Bronchial epithelial cell (primary cell): ENCODE measurements around the gene IPO13. TPM values are rescaled to one million over a fixed set of nuclear protein-coding genes. Genes with fewer than 3 reads are reported as not detected.

Experiments used
- DNase-seq: peaks from one replicate; pipeline ENCODE4 v3.0.0-alpha.2; 2010; ENCODE audit warnings: low read depth
- FAIRE-seq: peaks from 2 replicates; lab custom pipeline; 2011; peaks lifted over from hg19 to GRCh38; lab: Jason Lieb, UNC
- H3K27me3 ChIP-seq: 2 replicates; pipeline ENCODE4 v1.5.1; 2011; ENCODE audit warnings: low read length; ENCODE audit not compliant: control insufficient read depth, insufficient read depth
- H3K36me3 ChIP-seq: 2 replicates; pipeline ENCODE4 v1.5.1; 2011; ENCODE audit warnings: low read length; ENCODE audit not compliant: control insufficient read depth, insufficient read depth
- H3K4me3 ChIP-seq: 2 replicates; pipeline ENCODE4 v1.5.1; 2011; ENCODE audit warnings: mild to moderate bottlenecking, low read depth, low read length, control low read depth
- CTCF ChIP-seq: IDR thresholded peaks from 2 replicates; pipeline ENCODE4 v1.5.1; 2011; ENCODE audit warnings: mild to moderate bottlenecking, moderate library complexity, low read length, control low read depth, inconsistent platforms; ENCODE audit not compliant: insufficient read depth, severe bottlenecking
- total RNA-seq: library from RNA; depleted of rRNA; stranded (reverse); fragments of >200 nt; gene quantifications from 2 replicates; pipeline ENCODE4 v1.2.1, GENCODE V29; 2014

Gene IPO13
- total RNA-seq, 1 donor from 2014 or later = 13.2 TPM

GRCh38 chr1:44012404-44012803 is 65.7 kb downstream of the IPO13 start:
- Histone ChIP-seq H3K27me3 (no peaks in the 10 kb centered on the region), H3K36me3 (peaks cover 10% of the 10 kb centered on the region), H3K4me3 (no peak overlapping the region)
- FAIRE-seq = no peak
- TF ChIP-seq CTCF = no peak
- DNase-seq = no peak

- H3K27me3 ChIP-seq = no peaks in the 10 kb centered on the region
- FAIRE-seq (no peak), DNase-seq (no peak)
- H3K4me3 ChIP-seq = no peak overlapping the region
- TF ChIP-seq CTCF = no peak
- H3K36me3 ChIP-seq = peaks cover 9% of the 10 kb centered on the region
These were observed 66.3 kb downstream of the IPO13 start for GRCh38 chr1:44012941-44013609.

GRCh38 chr1:44013949-44014348 is 67.2 kb downstream of the IPO13 start:
- H3K36me3 ChIP-seq = peaks cover 9% of the 10 kb centered on the region
- TF ChIP-seq CTCF = no peak
- no peak for DNase-seq
- FAIRE-seq = no peak
- H3K4me3 ChIP-seq = no peak overlapping the region
- no peaks in the 10 kb centered on the region for H3K27me3 ChIP-seq

- no peak for FAIRE-seq
- Histone ChIP-seq H3K4me3 (no peak overlapping the region), H3K36me3 (peaks cover 11% of the 10 kb centered on the region), H3K27me3 (no peaks in the 10 kb centered on the region)
- TF ChIP-seq CTCF = no peak
- no peak for DNase-seq
These were observed 67.8 kb downstream of the IPO13 start for GRCh38 chr1:44014365-44015104.

- TF ChIP-seq CTCF = no peak
- FAIRE-seq = no peak
- no peak for DNase-seq
- Histone ChIP-seq H3K27me3 (no peaks in the 10 kb centered on the region), H3K36me3 (peaks cover 9% of the 10 kb centered on the region), H3K4me3 (no peak overlapping the region)
These were observed 68.5 kb downstream of the IPO13 start for GRCh38 chr1:44015206-44015605.
